ENCODE results near the gene SGCD.

SGCD gene

GRCh38 chr5:156523607-156524006, 196.6 kb downstream of the SGCD start:
- no peak for DNase-seq

- DNase-seq: no peak
Measured at GRCh38 chr5:156526081-156526925, 199.3 kb downstream of the SGCD start.

GRCh38 chr5:156527611-156528010, 200.6 kb downstream of the SGCD start:
- no peak for DNase-seq

GRCh38 chr5:156528673-156529072, 201.7 kb downstream of the SGCD start:
- no peak for DNase-seq

GRCh38 chr5:156529892-156530291, 202.9 kb downstream of the SGCD start:
- no peak for DNase-seq

GRCh38 chr5:156531199-156531598, 204.2 kb downstream of the SGCD start:
- DNase-seq: no peak

GRCh38 chr5:156532921-156533320, 206.0 kb downstream of the SGCD start:
- DNase-seq: no peak

GRCh38 chr5:156534085-156534484, 207.1 kb downstream of the SGCD start:
- no peak for DNase-seq

- no peak for DNase-seq
Measured at GRCh38 chr5:156534906-156535485, 208.0 kb downstream of the SGCD start.

- no peak for DNase-seq
Measured at GRCh38 chr5:156540491-156540890, 213.5 kb downstream of the SGCD start.

- no peak for DNase-seq
Measured at GRCh38 chr5:156541582-156541981, 214.6 kb downstream of the SGCD start.

GRCh38 chr5:156543348-156544145, 216.6 kb downstream of the SGCD start:
- DNase-seq: no peak

GRCh38 chr5:156552855-156553358, 225.9 kb downstream of the SGCD start:
- DNase-seq: no peak

GRCh38 chr5:156556666-156557406, 229.9 kb downstream of the SGCD start:
- no peak for DNase-seq

- no peak for DNase-seq
Measured at GRCh38 chr5:156560002-156560401, 233.0 kb downstream of the SGCD start.

GRCh38 chr5:156561651-156562050, 234.7 kb downstream of the SGCD start:
- DNase-seq: no peak

- DNase-seq: no peak
Measured at GRCh38 chr5:156570615-156571014, 243.7 kb downstream of the SGCD start.

GRCh38 chr5:156581725-156582124, 254.8 kb downstream of the SGCD start:
- no peak for DNase-seq

- no peak for DNase-seq
Measured at GRCh38 chr5:156582193-156582598, 255.2 kb downstream of the SGCD start.

GRCh38 chr5:156584871-156585270, 257.9 kb downstream of the SGCD start:
- no peak for DNase-seq

- no peak for DNase-seq
Measured at GRCh38 chr5:156585999-156586398, 259.0 kb downstream of the SGCD start.

GRCh38 chr5:156587012-156587411, 260.0 kb downstream of the SGCD start:
- no peak for DNase-seq

- DNase-seq: no peak
Measured at GRCh38 chr5:156588306-156588705, 261.3 kb downstream of the SGCD start.
